DOHH2 (cell line): Measurements from ENCODE around the gene CSRNP3.

ENCODE experiments used
- H3F3A ChIP-seq: fragments of 200-600 bp; sonication (generic), shearing (Covaris generic); 2 replicates; pipeline ENCODE4 v1.6.0; 2016; ENCODE audit warnings: antibody characterized with exemption, mild to moderate bottlenecking; ENCODE audit not compliant: control insufficient read depth, insufficient read depth
- H3K27ac ChIP-seq: fragments of 200-600 bp; sonication (generic); 2 replicates; pipeline ENCODE4 v1.5.1; 2014; ENCODE audit warnings: low read depth, mild to moderate bottlenecking, low read length, moderate library complexity
- H3K27me3 ChIP-seq: fragments of 200-600 bp; sonication (generic); 2 replicates; pipeline ENCODE4 v1.6.1; 2014; ENCODE audit warnings: mild to moderate bottlenecking, low read length, mixed read lengths; ENCODE audit not compliant: control insufficient read depth
- H3K36me3 ChIP-seq: fragments of 200-600 bp; sonication (generic); 2 replicates; pipeline ENCODE4 v1.6.1; 2014; ENCODE audit warnings: mild to moderate bottlenecking, low read length, moderate library complexity, mixed read lengths; ENCODE audit not compliant: control insufficient read depth
- H3K4me1 ChIP-seq: fragments of 200-600 bp; sonication (generic); 2 replicates; pipeline ENCODE4 v1.6.1; 2014; ENCODE audit warnings: mild to moderate bottlenecking, low read length, mixed read lengths; ENCODE audit not compliant: control insufficient read depth
- H3K4me2 ChIP-seq: fragments of 200-600 bp; sonication (generic); 2 replicates; pipeline ENCODE4 v1.6.0; 2014; ENCODE audit warnings: mild to moderate bottlenecking, low read length, moderate library complexity
- H3K4me3 ChIP-seq: fragments of 200-600 bp; sonication (generic); 2 replicates; pipeline ENCODE4 v1.5.1; 2014; ENCODE audit warnings: mild to moderate bottlenecking, low read length, mixed read lengths
- H3K79me2 ChIP-seq: fragments of 200-600 bp; sonication (generic); 2 replicates; pipeline ENCODE4 v1.6.1; 2014; ENCODE audit warnings: mild to moderate bottlenecking, low read length, mixed read lengths; ENCODE audit not compliant: control insufficient read depth
- H3K9me2 ChIP-seq: fragments of 200-600 bp; sonication (generic); replicated peaks from 2 replicates; pipeline ENCODE4 v1.6.1; 2014; ENCODE audit warnings: mild to moderate bottlenecking, low read length, mixed read lengths; ENCODE audit not compliant: control insufficient read depth
- H3K9me3 ChIP-seq: fragments of 200-600 bp; sonication (generic); 2 replicates; pipeline ENCODE4 v1.6.1; 2014; ENCODE audit warnings: antibody characterized with exemption, low read length, mixed read lengths; ENCODE audit not compliant: control insufficient read depth, insufficient read depth
- H4K20me1 ChIP-seq: fragments of 200-600 bp; sonication (generic); 2 replicates; pipeline ENCODE4 v1.6.0; 2014; ENCODE audit warnings: low read depth, mild to moderate bottlenecking, antibody characterized with exemption, low read length, moderate library complexity; ENCODE audit not compliant: control insufficient read depth, insufficient read depth
- CTCF ChIP-seq: fragments of 200-600 bp; sonication (generic); IDR thresholded peaks from one replicate; pipeline ENCODE4 v1.5.1; 2014; ENCODE audit warnings: antibody characterized with exemption, mild to moderate bottlenecking, low read depth, low read length; ENCODE audit not compliant: poor library complexity, severe bottlenecking
- EZH2phosphoT487 ChIP-seq: fragments of 200-600 bp; sonication (generic); IDR thresholded peaks from 2 replicates; pipeline ENCODE4 v1.6.1; 2017; ENCODE audit warnings: borderline replicate concordance, mild to moderate bottlenecking, antibody characterized with exemption, low read length, moderate library complexity, mixed read lengths

Gene CSRNP3

GRCh38 chr2:165648801-165649200 is 179.3 kb downstream of the CSRNP3 start:
- Histone ChIP-seq H3K9me3 (no peaks in the 10 kb centered on the region), H3K27me3 (no peaks in the 10 kb centered on the region), H4K20me1 (no peaks in the 10 kb centered on the region), H3K27ac (no peak overlapping the region), H3F3A (no peaks in the 10 kb centered on the region), H3K4me3 (no peak overlapping the region), H3K36me3 (no peaks in the 10 kb centered on the region), H3K4me1 (no peaks in the 10 kb centered on the region), H3K79me2 (no peaks in the 10 kb centered on the region), H3K9me2 (no peaks in the 10 kb centered on the region), H3K4me2 (no peak overlapping the region)
- TF ChIP-seq EZH2phosphoT487: no peak
- TF ChIP-seq CTCF: no peak

GRCh38 chr2:165651233-165651632 is 181.7 kb downstream of the CSRNP3 start:
- TF ChIP-seq EZH2phosphoT487 (no peak), CTCF (no peak)
- Histone ChIP-seq H3K36me3 (no peaks in the 10 kb centered on the region), H3K4me3 (no peak overlapping the region), H3K79me2 (no peaks in the 10 kb centered on the region), H3K4me1 (no peaks in the 10 kb centered on the region), H4K20me1 (no peaks in the 10 kb centered on the region), H3K4me2 (no peak overlapping the region), H3F3A (no peaks in the 10 kb centered on the region), H3K27ac (no peak overlapping the region), H3K9me2 (no peaks in the 10 kb centered on the region), H3K27me3 (no peaks in the 10 kb centered on the region), H3K9me3 (no peaks in the 10 kb centered on the region)

DNA sequence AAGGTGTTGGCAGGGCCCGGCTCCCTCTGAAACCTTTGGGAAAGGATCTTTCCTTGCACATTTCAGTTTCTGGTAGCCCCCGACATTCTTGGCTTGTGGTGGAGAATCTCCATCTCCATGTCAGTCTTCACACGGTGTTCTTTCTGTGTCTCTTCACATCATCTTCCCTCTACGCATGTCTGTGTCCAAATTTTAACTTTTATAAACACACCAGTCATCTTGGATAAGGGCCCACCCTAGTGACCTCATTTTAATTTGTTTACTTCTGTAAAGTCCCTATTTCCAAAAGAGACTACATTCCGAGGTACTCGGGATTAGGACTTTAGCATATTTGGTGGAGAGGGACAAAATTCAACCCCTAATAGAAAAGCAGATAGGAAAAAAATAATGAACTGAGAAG is 186.2 kb downstream of the CSRNP3 start:
- no peak for TF ChIP-seq EZH2phosphoT487
- no peak for TF ChIP-seq CTCF
- H3K27ac ChIP-seq: no peak overlapping the region
- no peaks in the 10 kb centered on the region for H3K36me3 ChIP-seq
- 0 out of 2 replicates have a peak, but pooled peaks cover 4% of the 10 kb centered on the region for H3K4me1 ChIP-seq
- H3K79me2 ChIP-seq: no peaks in the 10 kb centered on the region
- H4K20me1 ChIP-seq: no peaks in the 10 kb centered on the region
- no peaks in the 10 kb centered on the region for H3K27me3 ChIP-seq
- no peaks in the 10 kb centered on the region for H3K9me3 ChIP-seq
- H3K4me2 ChIP-seq: no peak overlapping the region
- no peaks in the 10 kb centered on the region for H3F3A ChIP-seq
- H3K4me3 ChIP-seq: no peak overlapping the region
- H3K9me2 ChIP-seq: no peaks in the 10 kb centered on the region

GRCh38 chr2:165660361-165660760 is 190.9 kb downstream of the CSRNP3 start:
- H3K36me3 ChIP-seq: no peaks in the 10 kb centered on the region
- no peak overlapping the region for H3K4me3 ChIP-seq
- peaks cover 15% of the 10 kb centered on the region for H3K4me1 ChIP-seq
- no peaks in the 10 kb centered on the region for H3K9me3 ChIP-seq
- H3K79me2 ChIP-seq: no peaks in the 10 kb centered on the region
- no peak overlapping the region for H3K27ac ChIP-seq
- H3K27me3 ChIP-seq: no peaks in the 10 kb centered on the region
- H4K20me1 ChIP-seq: no peaks in the 10 kb centered on the region
- no peak overlapping the region for H3K4me2 ChIP-seq
- no peaks in the 10 kb centered on the region for H3K9me2 ChIP-seq
- TF ChIP-seq CTCF (no peak), EZH2phosphoT487 (no peak)
- no peaks in the 10 kb centered on the region for H3F3A ChIP-seq
